GM12878 (cell line): ENCODE results near the gene MFSD12. TPM values are rescaled to one million over a fixed set of nuclear protein-coding genes. Genes with fewer than 3 reads are reported as not detected.

Experiments used
- ATAC-seq: fragments of 200-7000 bp; cut with Tn5 transposase; 3 replicates; pipeline ENCODE4 v1.9.1; 2020; ENCODE audit warnings: mild to moderate bottlenecking, moderate library complexity
- BruUV-seq: library from RNA; stranded (reverse); fragments of 400-500 nt; replicated peaks from 2 replicates; lab custom pipeline; 2021; lab: Mats Ljungman, UMichigan
- CTCF ChIA-PET: fragments of 300-600 bp; sonication (Branson Sonifier 250); formaldehyde crosslinking; extraction: SDS; loops from one replicate; lab custom pipeline; 2021; ENCODE audit warnings: inconsistent platforms; lab: Yijun Ruan, JAX
- POLR2A ChIA-PET: fragments of 350-600 bp; formaldehyde crosslinking; extraction: SDS; loops from one replicate; lab custom pipeline; 2021; ENCODE audit warnings: inconsistent platforms; lab: Charles Lee
- RAD21 ChIA-PET: fragments of 300-600 bp; sonication (Branson Sonifier 250); formaldehyde crosslinking; loops from one replicate; lab custom pipeline; 2023; ENCODE audit warnings: antibody characterized with exemption; ENCODE audit not compliant: unreplicated experiment; lab: Charles Lee
- SMC1A ChIA-PET: fragments of 300-600 bp; sonication (Branson Sonifier 250); formaldehyde crosslinking; loops from one replicate; lab custom pipeline; 2023; ENCODE audit not compliant: unreplicated experiment, uncharacterized antibody; lab: Charles Lee
- DNase-seq: peaks from one replicate; pipeline ENCODE4 v3.0.0-alpha.2; 2011; ENCODE audit warnings: low read depth, low spot score
- FAIRE-seq: peaks from 3 replicates; lab custom pipeline; 2011; peaks lifted over from hg19 to GRCh38; lab: Jason Lieb, UNC
- H2AFZ ChIP-seq: 2 replicates; pipeline ENCODE4 v1.6.0; 2011; ENCODE audit warnings: low read depth, low read length, control low read depth; ENCODE audit not compliant: control insufficient read depth
- H3K27ac ChIP-seq: 2 replicates; pipeline ENCODE4 v1.5.1; 2011; ENCODE audit warnings: control low read depth; ENCODE audit not compliant: control insufficient read depth, insufficient read depth
- H3K27me3 ChIP-seq, 2 experiments: replicated peaks in 1 of 2; 2 replicates each; pipeline versions ENCODE4 v1.6.0 to v1.6.1; 2011; ENCODE audit warnings: low read length in 1 of 2; ENCODE audit not compliant: control insufficient read depth in 2 of 2, insufficient read depth in 2 of 2
- H3K36me3 ChIP-seq, 2 experiments: 2 replicates each; pipeline ENCODE4 v1.5.1; 2011; ENCODE audit warnings: low read length in 1 of 2; ENCODE audit not compliant: control insufficient read depth in 2 of 2, insufficient read depth in 2 of 2
- H3K4me1 ChIP-seq: 2 replicates; pipeline ENCODE4 v1.6.1; 2011; ENCODE audit warnings: mild to moderate bottlenecking, low read length, moderate library complexity, mixed read lengths; ENCODE audit not compliant: control insufficient read depth, insufficient read depth
- H3K4me2 ChIP-seq: 2 replicates; pipeline ENCODE4 v1.6.0; 2011; ENCODE audit warnings: control low read depth; ENCODE audit not compliant: control insufficient read depth, insufficient read depth
- H3K4me3 ChIP-seq: fragments of 200-600 bp; sonication (generic); 2 replicates; pipeline ENCODE4 v1.5.1; 2016
- H3K79me2 ChIP-seq: 2 replicates; pipeline ENCODE4 v1.6.0; 2011; ENCODE audit warnings: low read length; ENCODE audit not compliant: control insufficient read depth, insufficient read depth
- H3K9ac ChIP-seq: 2 replicates; pipeline ENCODE4 v1.8.0; 2011; ENCODE audit warnings: low read length, control low read depth, mixed read lengths; ENCODE audit not compliant: control insufficient read depth, insufficient read depth
- H3K9me3 ChIP-seq: replicated peaks from 3 replicates; pipeline ENCODE4 v1.5.1; 2011; ENCODE audit warnings: mild to moderate bottlenecking, low read length; ENCODE audit not compliant: control insufficient read depth, insufficient read depth
- H4K20me1 ChIP-seq: 2 replicates; pipeline ENCODE4 v1.6.0; 2011; ENCODE audit not compliant: control insufficient read depth, insufficient read depth
- CHD1 ChIP-seq: IDR thresholded peaks from 2 replicates; pipeline ENCODE4 v1.6.1; 2012; ENCODE audit warnings: low read depth, low read length, improper control_type of control experiment
- EED ChIP-seq: sonication (generic); IDR thresholded peaks from 2 replicates; pipeline ENCODE4 v1.6.1; 2016; ENCODE audit warnings: antibody characterized with exemption, low read depth
- GABPA ChIP-seq: IDR thresholded peaks from 2 replicates; pipeline ENCODE4 v1.6.1; 2014; ENCODE audit warnings: antibody characterized with exemption, low read depth, mild to moderate bottlenecking, inconsistent platforms
- GATAD2B ChIP-seq: fragments of 450-650 bp; conservative IDR thresholded peaks from 2 replicates; pipeline ENCODE4 v1.6.1; 2017; ENCODE audit warnings: low read depth, mild to moderate bottlenecking, moderate library complexity
- IRF3 ChIP-seq: fragments of 450-650 bp; IDR thresholded peaks from 2 replicates; pipeline ENCODE4 v1.6.1; 2014; ENCODE audit warnings: mild to moderate bottlenecking
- KLF5 ChIP-seq: fragments of 450-650 bp; IDR thresholded peaks from 2 replicates; pipeline ENCODE4 v1.6.1; 2014; ENCODE audit warnings: mild to moderate bottlenecking; ENCODE audit not compliant: partially characterized antibody
- MTA3 ChIP-seq: IDR thresholded peaks from 2 replicates; pipeline ENCODE4 v1.6.1; 2012; ENCODE audit warnings: low read length, inconsistent platforms, borderline replicate concordance
- NFIC ChIP-seq: IDR thresholded peaks from 2 replicates; pipeline ENCODE4 v1.6.1; 2012; ENCODE audit warnings: low read depth, mild to moderate bottlenecking, inconsistent platforms, low read length, moderate library complexity
- NFYB ChIP-seq: IDR thresholded peaks from 2 replicates; pipeline ENCODE4 v1.6.1; 2011; ENCODE audit warnings: low read depth, mild to moderate bottlenecking, low read length, improper control_type of control experiment, moderate library complexity; ENCODE audit not compliant: insufficient read depth
- NR2C2 ChIP-seq: IDR thresholded peaks from 2 replicates; pipeline ENCODE4 v1.6.1; 2011; ENCODE audit warnings: borderline replicate concordance, low read depth; ENCODE audit not compliant: control insufficient read depth, insufficient read length
- PML ChIP-seq: IDR thresholded peaks from 2 replicates; pipeline ENCODE4 v1.6.1; 2012; ENCODE audit warnings: low read length, inconsistent platforms
- RAD51 ChIP-seq: fragments of 450-650 bp; IDR thresholded peaks from 2 replicates; pipeline ENCODE4 v1.6.1; 2016; ENCODE audit warnings: moderate library complexity, mild to moderate bottlenecking, inconsistent platforms
- SIX5 ChIP-seq: IDR thresholded peaks from 2 replicates; pipeline ENCODE4 v1.6.1; 2011; ENCODE audit warnings: mild to moderate bottlenecking, low read depth, low read length, moderate library complexity; ENCODE audit not compliant: severe bottlenecking
- SRF ChIP-seq, 2 experiments: IDR thresholded peaks; 2 replicates each; pipeline ENCODE4 v1.6.1; 2011; ENCODE audit warnings: low read depth in 2 of 2, low read length in 2 of 2, mild to moderate bottlenecking in 1 of 2, moderate library complexity in 1 of 2
- TAF1 ChIP-seq: IDR thresholded peaks from 2 replicates; pipeline ENCODE4 v1.6.1; 2011; ENCODE audit warnings: mild to moderate bottlenecking, low read depth, low read length, borderline replicate concordance
- TBL1XR1 ChIP-seq: IDR thresholded peaks from 2 replicates; pipeline ENCODE4 v1.6.1; 2012; ENCODE audit warnings: low read depth, low read length, improper control_type of control experiment
- USF1 ChIP-seq: IDR thresholded peaks from 2 replicates; pipeline ENCODE4 v1.6.1; 2011; ENCODE audit warnings: borderline replicate concordance, low read depth, mild to moderate bottlenecking, moderate library complexity, mixed read lengths, low read length; ENCODE audit not compliant: insufficient read depth; ENCODE audit errors: extremely low read length
- ZNF207 ChIP-seq: fragments of 450-650 bp; IDR thresholded peaks from 2 replicates; pipeline ENCODE4 v1.6.1; 2014; ENCODE audit warnings: antibody characterized with exemption, mild to moderate bottlenecking, borderline replicate concordance
- ZNF384 ChIP-seq: IDR thresholded peaks from 2 replicates; pipeline ENCODE4 v1.6.1; 2012; ENCODE audit warnings: low read depth, mild to moderate bottlenecking, low read length, improper control_type of control experiment, borderline replicate concordance
- WGBS: methylation state at CpG from one replicate; pipeline ENCODE4 v1.1.6; 2016; ENCODE audit warnings: low lambda C conversion rate; ENCODE audit not compliant: insufficient replicate concordance, insufficient coverage; ENCODE audit errors: missing lambda C conversion rate; 5-methylcytosine and 5-hydroxymethylcytosine counted together
- in situ Hi-C: fragments of 300-500 bp; cut with MboI; formaldehyde crosslinking; loops from 9 replicates; pipeline ENCODE4 v1.14.3; 2018; ENCODE audit warnings: mixed read lengths
- intact Hi-C: fragments of 100-400 bp; cut with micrococcal nuclease; formaldehyde crosslinking; loops from one replicate; pipeline ENCODE4 v1.14.2; 2022; ENCODE audit not compliant: unreplicated experiment
- polyA plus RNA-seq, 11 experiments: library from polyadenylated mRNA; depleted of rRNA in 4 of 11; unstranded in 6 of 11; stranded (reverse) in 5 of 11; fragments of >200 nt; fragmentation: Nextera tagmentation in 4 of 11; fragmentation: Illumina TruSeq in 1 of 11; extraction: Ambion mirVana in 4 of 11; extraction: Trizol in 1 of 11; gene quantifications; 1 replicate in 1 of 11; 2 replicates in 10 of 11; pipeline versions ENCODE4 v1.2.1 to v1.2.3, GENCODE V29; 2011 to 2016; ENCODE audit warnings: inconsistent platforms in 2 of 11, missing spikeins in 2 of 11, low read depth in 1 of 11
- total RNA-seq, 4 experiments: library from RNA; depleted of rRNA in 3 of 4; stranded (reverse); fragments of >200 nt in 3 of 4; fragmentation: Illumina TruSeq in 1 of 4; extraction: Trizol in 1 of 4; gene quantifications; 2 replicates each; pipeline versions ENCODE4 v1.2.1 to v1.2.3, GENCODE V29; 2013 to 2021
- TF ChIP-seq, protein P1 (sequence below), 3 experiments: IDR thresholded peaks in 2 of 3; conservative IDR thresholded peaks in 1 of 3; 2 replicates each; pipeline ENCODE4 v1.5.1; 2011; ENCODE audit warnings: low read depth in 3 of 3, low read length in 3 of 3, mild to moderate bottlenecking in 3 of 3, control low read depth in 2 of 3, moderate library complexity in 2 of 3, inconsistent platforms in 1 of 3, mixed read lengths in 1 of 3; ENCODE audit not compliant: control insufficient read depth in 2 of 3, insufficient read depth in 1 of 3; ENCODE audit errors: extremely low read depth in 1 of 3

The MFSD12 gene
- total and polyA plus RNA-seq, 10 of the 15 experiments (the other 5 are each of a cell fraction or from before 2014, with no cell fraction given), result 0.58 to 65.9 (median 16.8) TPM

DNA sequence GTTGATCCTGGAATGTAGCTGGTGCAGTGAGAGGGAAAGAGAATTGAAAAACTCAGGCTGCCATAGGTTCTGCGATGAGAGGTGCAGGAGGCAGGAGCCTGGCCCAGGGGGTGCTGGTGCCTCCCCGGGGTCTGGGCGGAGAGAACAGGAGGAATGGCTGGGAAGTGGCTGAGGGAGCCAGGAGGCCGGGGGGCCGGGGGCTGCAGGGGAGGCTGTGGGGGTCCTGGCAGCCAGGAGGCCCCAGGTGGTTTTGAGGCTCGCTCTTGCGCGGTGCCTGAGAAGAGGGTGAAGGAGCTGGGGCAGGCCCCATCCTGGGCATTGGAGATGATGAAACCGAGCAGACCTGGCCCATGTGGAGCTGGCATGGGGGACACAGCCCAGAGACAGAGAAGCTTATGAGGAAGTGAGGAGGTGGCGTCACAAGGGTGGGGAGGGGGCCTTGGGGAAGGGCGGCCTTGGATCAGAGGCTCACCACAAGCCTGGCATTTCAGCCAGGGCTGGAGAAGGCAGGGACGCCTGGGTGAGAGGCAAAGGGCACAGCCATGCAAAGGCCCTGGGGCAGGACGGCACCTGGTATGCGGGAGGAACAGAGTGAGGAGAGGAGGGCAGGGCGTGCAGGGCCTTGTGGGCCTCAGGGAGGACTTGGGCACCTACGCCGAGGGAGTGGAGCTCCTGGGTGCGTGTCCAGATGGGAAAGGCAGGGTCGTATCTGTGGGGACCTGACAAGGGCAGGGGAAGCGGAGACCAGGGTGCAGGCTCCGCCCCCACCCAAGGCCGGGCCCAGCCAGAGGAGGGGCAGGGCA, 19.7 kb downstream of the MFSD12 start:
- no peaks in the 10 kb centered on the region for H3K79me2 ChIP-seq
- peaks cover 9 to 13% of the 10 kb centered on the region in 2 experiments for H3K36me3 ChIP-seq
- H3K9ac ChIP-seq, result no peak overlapping the region
- no peak overlapping the region for H3K4me2 ChIP-seq
- H3K4me3 ChIP-seq, result no peak overlapping the region
- H3K9me3 ChIP-seq, result no peaks in the 10 kb centered on the region
- ATAC-seq (peak; percentile 25), DNase-seq (no peak), FAIRE-seq (no peak)
- H4K20me1 ChIP-seq, result no peaks in the 10 kb centered on the region
- ChIA-PET POLR2A (no interaction called here), CTCF (interaction anchor here (0.7 to 0.9 kb wide), 2 partner anchors 7 to 31 kb away, joined by 3 to 4 read pairs; no protein-coding TSS in a partner anchor), SMC1A (no interaction called here), RAD21 (no interaction called here)
- in situ Hi-C loops, result no loop called here
- 87% methylated on average over 18 of the region's 22 CpGs for WGBS
- intact Hi-C loops, result no loop called here
- no TSS peak for BruUV-seq
- H3K4me1 ChIP-seq, result no peaks in the 10 kb centered on the region
- no peak overlapping the region for H3K27ac ChIP-seq
- H3K27me3 ChIP-seq, result no peaks in the 10 kb centered on the region
- H2AFZ ChIP-seq, result no peak overlapping the region
- no peak for TF ChIP-seq GATAD2B
- TF ChIP-seq USF1, result no peak
- TF ChIP-seq SRF (IDR thresholded peaks at IDR 0.05; ENCODE audit: low read depth in 2 of 2, low read length in 2 of 2), result no peak
- TF ChIP-seq EED, result no peak
- no peak for TF ChIP-seq NFIC
- TF ChIP-seq TAF1, result no peak
- peak; percentile 40; the same call in 1 of the 2 replicates for TF ChIP-seq PML
- no peak for TF ChIP-seq RAD51
- TF ChIP-seq ZNF384, result no peak
- TF ChIP-seq NFYB, result no peak
- TF ChIP-seq CHD1, result no peak
- no peak for TF ChIP-seq ZNF207
- no peak for TF ChIP-seq NR2C2
- TF ChIP-seq MTA3, result peak; percentile 34; the same call in 1 of the 2 replicates
- TF ChIP-seq TBL1XR1, result no peak
- TF ChIP-seq, protein P1, sequence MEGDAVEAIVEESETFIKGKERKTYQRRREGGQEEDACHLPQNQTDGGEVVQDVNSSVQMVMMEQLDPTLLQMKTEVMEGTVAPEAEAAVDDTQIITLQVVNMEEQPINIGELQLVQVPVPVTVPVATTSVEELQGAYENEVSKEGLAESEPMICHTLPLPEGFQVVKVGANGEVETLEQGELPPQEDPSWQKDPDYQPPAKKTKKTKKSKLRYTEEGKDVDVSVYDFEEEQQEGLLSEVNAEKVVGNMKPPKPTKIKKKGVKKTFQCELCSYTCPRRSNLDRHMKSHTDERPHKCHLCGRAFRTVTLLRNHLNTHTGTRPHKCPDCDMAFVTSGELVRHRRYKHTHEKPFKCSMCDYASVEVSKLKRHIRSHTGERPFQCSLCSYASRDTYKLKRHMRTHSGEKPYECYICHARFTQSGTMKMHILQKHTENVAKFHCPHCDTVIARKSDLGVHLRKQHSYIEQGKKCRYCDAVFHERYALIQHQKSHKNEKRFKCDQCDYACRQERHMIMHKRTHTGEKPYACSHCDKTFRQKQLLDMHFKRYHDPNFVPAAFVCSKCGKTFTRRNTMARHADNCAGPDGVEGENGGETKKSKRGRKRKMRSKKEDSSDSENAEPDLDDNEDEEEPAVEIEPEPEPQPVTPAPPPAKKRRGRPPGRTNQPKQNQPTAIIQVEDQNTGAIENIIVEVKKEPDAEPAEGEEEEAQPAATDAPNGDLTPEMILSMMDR (IDR thresholded peaks at IDR 0.05 in 2 of 3, conservative IDR thresholded peaks at IDR 0.05 in 1 of 3; ENCODE audit: control insufficient read depth in 2 of 3, extremely low read depth in 1 of 3, insufficient read depth in 1 of 3, low read depth in 3 of 3, low read length in 3 of 3), result no peak
- TF ChIP-seq SIX5, result no peak
- TF ChIP-seq GABPA, result no peak
- TF ChIP-seq IRF3, result no peak
- no peak for TF ChIP-seq KLF5
